ENCODE results near the gene CRABP1. TPM values are rescaled to one million over a fixed set of nuclear protein-coding genes. Genes with fewer than 3 reads are reported as not detected.

CRABP1 gene
- total RNA-seq, 4 donors from 2014 or later: not detected

DNA sequence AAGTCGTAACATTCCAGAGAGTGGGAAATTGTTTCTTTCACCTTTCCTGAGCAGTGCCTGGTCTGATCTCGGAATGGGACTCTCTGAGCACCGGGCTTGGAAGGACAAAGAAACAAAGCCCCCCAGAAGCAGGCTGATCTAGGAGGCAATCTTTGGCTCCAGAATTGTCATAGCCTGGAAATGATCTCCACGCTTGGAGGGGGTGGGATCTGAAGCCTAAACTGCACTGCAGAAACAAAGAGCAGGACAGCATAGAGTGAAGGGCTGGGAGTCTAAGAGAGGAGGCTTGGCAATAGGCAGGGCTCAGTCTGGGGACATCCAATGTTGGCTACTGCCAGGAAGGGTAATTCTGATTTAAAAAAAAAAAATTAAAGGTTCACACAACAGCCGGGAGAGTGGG, 1.9 kb downstream of the CRABP1 start:
- 36 to 45% methylated on average over 5 of the region's 5 CpGs for whole genome bisulfite sequencing, 2 donors
- H3K4me3 ChIP-seq: no peak overlapping the region
- H3K36me3 ChIP-seq: no peaks in the 10 kb centered on the region
- TF ChIP-seq, protein P1, sequence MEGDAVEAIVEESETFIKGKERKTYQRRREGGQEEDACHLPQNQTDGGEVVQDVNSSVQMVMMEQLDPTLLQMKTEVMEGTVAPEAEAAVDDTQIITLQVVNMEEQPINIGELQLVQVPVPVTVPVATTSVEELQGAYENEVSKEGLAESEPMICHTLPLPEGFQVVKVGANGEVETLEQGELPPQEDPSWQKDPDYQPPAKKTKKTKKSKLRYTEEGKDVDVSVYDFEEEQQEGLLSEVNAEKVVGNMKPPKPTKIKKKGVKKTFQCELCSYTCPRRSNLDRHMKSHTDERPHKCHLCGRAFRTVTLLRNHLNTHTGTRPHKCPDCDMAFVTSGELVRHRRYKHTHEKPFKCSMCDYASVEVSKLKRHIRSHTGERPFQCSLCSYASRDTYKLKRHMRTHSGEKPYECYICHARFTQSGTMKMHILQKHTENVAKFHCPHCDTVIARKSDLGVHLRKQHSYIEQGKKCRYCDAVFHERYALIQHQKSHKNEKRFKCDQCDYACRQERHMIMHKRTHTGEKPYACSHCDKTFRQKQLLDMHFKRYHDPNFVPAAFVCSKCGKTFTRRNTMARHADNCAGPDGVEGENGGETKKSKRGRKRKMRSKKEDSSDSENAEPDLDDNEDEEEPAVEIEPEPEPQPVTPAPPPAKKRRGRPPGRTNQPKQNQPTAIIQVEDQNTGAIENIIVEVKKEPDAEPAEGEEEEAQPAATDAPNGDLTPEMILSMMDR (IDR thresholded peaks at IDR 0.05): no peak
- no peak for TF ChIP-seq POLR2A (IDR thresholded peaks at IDR 0.05)
- no peak for DNase-seq
- peaks cover 0 to 18% (median 7%) of the 10 kb centered on the region in 3 donors for H3K4me1 ChIP-seq
- no peak overlapping the region for H3K27ac ChIP-seq
- peaks cover 5 to 99% (median 19%) of the 10 kb centered on the region in 4 donors for H3K27me3 ChIP-seq
- no peaks in the 10 kb centered on the region for H3K9me3 ChIP-seq
- intact Hi-C loops (cut with DNase I): no loop called here

DNA sequence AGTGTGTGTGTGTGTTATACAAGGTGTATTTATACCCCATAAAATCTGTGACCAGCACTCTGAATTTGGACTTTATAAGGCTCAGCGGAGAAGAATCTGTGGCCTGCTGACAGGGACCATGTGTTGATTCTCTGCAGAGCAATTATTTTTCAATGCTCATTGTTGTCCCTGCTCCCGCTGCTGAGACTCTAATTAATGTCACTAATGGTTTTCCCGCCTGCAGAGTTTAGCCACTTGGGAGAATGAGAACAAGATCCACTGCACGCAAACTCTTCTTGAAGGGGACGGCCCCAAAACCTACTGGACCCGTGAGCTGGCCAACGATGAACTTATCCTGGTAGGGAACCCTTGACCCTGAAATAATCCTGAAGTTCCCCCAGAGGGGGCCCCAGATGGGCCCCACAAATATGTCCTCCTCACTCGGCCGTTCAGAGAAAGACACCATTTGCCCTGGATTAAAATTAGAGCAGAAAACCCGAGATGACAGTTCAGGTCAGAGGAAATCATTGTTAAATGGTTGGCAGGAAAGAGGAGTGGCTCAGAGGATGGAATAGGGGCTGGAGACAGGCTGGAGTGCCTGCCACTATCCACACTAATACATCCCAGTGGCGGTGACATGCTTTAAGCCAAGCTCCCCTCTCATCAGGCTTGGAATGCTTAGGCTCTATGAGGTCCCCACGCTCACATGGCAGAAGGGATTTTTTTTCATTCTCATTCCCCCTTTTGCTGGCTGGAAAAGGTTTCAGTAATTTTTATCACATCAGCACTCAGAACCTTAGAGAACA, 3.3 kb downstream of the CRABP1 start:
- Histone ChIP-seq H3K9me3 (no peaks in the 10 kb centered on the region), H3K27ac (no peak overlapping the region), H3K4me3 (no peak overlapping the region), H3K36me3 (no peaks in the 10 kb centered on the region), H3K4me1 (peaks cover 0 to 23% (median 7%) of the 10 kb centered on the region in 3 donors), H3K27me3 (peaks cover 5 to 96% (median 19%) of the 10 kb centered on the region in 4 donors)
- DNase-seq: no peak
- 57 to 62% methylated on average over 8 to 10 of the region's 12 CpGs for WGBS, 2 donors
- no peak for TF ChIP-seq POLR2A (IDR thresholded peaks at IDR 0.05)
- TF ChIP-seq, protein P1 (IDR thresholded peaks at IDR 0.05): no peak
- intact Hi-C loops (cut with DNase I): no loop called here

GRCh38 chr15:78345396-78346125, 5.4 kb downstream of the CRABP1 start:
- WGBS, 2 donors: 75 to 80% methylated on average over 9 of the region's 9 CpGs
- DNase-seq: no peak
- intact Hi-C loops (cut with DNase I): no loop called here
- TF ChIP-seq, protein P1 (IDR thresholded peaks at IDR 0.05): no peak
- no peak for TF ChIP-seq POLR2A (IDR thresholded peaks at IDR 0.05)
- Histone ChIP-seq H3K4me3 (no peak overlapping the region), H3K27ac (no peak overlapping the region), H3K27me3 (peaks cover 0 to 88% (median 7%) of the 10 kb centered on the region in 4 donors), H3K36me3 (no peaks in the 10 kb centered on the region), H3K9me3 (no peaks in the 10 kb centered on the region), H3K4me1 (peaks cover 0 to 15% (median under 1%) of the 10 kb centered on the region in 3 donors)

DNA sequence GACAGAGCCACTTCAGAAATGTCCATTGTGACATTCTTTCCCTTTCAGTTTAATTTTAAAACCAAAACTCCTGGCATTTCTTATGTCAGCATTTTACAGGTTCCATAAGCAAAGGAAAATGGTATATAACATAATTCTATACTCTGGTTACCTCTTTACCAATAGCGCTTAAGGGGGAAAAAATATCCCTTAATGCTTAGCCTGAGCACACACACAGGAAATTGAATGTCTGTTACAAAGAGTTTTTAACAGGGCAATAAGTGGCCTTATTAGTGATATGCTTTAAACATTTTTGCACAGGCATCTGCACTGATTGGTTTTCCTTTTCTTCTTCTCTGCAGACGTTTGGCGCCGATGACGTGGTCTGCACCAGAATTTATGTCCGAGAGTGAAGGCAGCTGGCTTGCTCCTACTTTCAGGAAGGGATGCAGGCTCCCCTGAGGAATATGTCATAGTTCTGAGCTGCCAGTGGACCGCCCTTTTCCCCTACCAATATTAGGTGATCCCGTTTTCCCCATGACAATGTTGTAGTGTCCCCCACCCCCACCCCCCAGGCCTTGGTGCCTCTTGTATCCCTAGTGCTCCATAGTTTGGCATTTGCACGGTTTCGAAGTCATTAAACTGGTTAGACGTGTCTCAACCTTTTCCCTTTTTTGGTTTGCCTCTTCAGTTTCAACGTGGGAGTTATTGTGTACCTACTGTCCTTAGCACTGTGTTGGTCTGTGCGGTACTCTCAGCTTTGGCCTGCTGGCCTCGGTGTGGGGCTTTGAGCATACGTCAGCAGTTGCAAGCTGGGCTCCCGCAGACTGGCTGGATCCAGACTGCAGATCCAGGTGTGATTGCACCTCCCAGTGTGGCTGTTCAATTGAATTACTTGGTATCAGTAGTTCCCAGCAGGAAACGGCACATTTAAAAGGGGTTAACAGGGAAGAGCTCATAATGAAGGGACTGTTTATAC, 7.7 kb downstream of the CRABP1 start:
- DNase-seq: no peak
- 49 to 66% methylated on average over 15 of the region's 17 CpGs for WGBS, 2 donors
- Histone ChIP-seq H3K4me3 (no peak overlapping the region), H3K4me1 (peaks cover 0 to 5% (median 0%) of the 10 kb centered on the region in 3 donors), H3K36me3 (no peaks in the 10 kb centered on the region), H3K27me3 (peaks cover 0 to 65% (median 0%) of the 10 kb centered on the region in 4 donors), H3K9me3 (no peaks in the 10 kb centered on the region), H3K27ac (no peak overlapping the region)
- intact Hi-C loops (cut with DNase I): no loop called here
- TF ChIP-seq POLR2A (IDR thresholded peaks at IDR 0.05): no peak
- TF ChIP-seq, protein P1 (IDR thresholded peaks at IDR 0.05): no peak
